Endothelial cell of umbilical vein (primary cell): ENCODE results near the gene PTGDS. TPM values are rescaled to one million over a fixed set of nuclear protein-coding genes. Genes with fewer than 3 reads are reported as not detected.

Experiments
- BruUV-seq: library from RNA; stranded (reverse); fragments of 400-500 nt; replicated peaks from 2 replicates; lab custom pipeline; 2021; lab: Mats Ljungman, UMichigan
- CTCF ChIA-PET: fragments of 300-600, 350-600 bp; sonication (Branson Sonifier 250); formaldehyde crosslinking; loops from one replicate; lab custom pipeline; 2021; ENCODE audit warnings: antibody characterized with exemption, inconsistent platforms; lab: Charles Lee
- POLR2A ChIA-PET: fragments of 300-600, 350-600 bp; sonication (Branson Sonifier 250); formaldehyde crosslinking; loops from one replicate; lab custom pipeline; 2021; ENCODE audit warnings: antibody characterized with exemption, inconsistent platforms; lab: Charles Lee
- DNase-seq: peaks from one replicate; pipeline ENCODE4 v3.0.0-alpha.2; 2011; ENCODE audit warnings: low read depth, low spot score
- FAIRE-seq: peaks from 2 replicates; lab custom pipeline; 2011; peaks lifted over from hg19 to GRCh38; lab: Jason Lieb, UNC
- H2AFZ ChIP-seq: 2 replicates; pipeline ENCODE4 v1.6.0; 2012; ENCODE audit warnings: low read depth, low read length, control low read depth, inconsistent platforms
- H3K27ac ChIP-seq: 2 replicates; pipeline ENCODE4 v1.5.1; 2011; ENCODE audit warnings: low read depth, mild to moderate bottlenecking, control low read depth, low read length, moderate library complexity; ENCODE audit not compliant: insufficient read depth
- H3K27me3 ChIP-seq, 2 experiments: 2 replicates each; pipeline versions ENCODE4 v1.6.0 to v1.6.1; 2011; ENCODE audit warnings: low read length in 2 of 2, mixed read lengths in 1 of 2; ENCODE audit not compliant: control insufficient read depth in 2 of 2, insufficient read depth in 2 of 2
- H3K36me3 ChIP-seq, 2 experiments: 2 replicates in 1 of 2; 3 replicates in 1 of 2; pipeline ENCODE4 v1.5.1; 2011; ENCODE audit warnings: low read length in 2 of 2, mild to moderate bottlenecking in 1 of 2, moderate library complexity in 1 of 2; ENCODE audit not compliant: control insufficient read depth in 2 of 2, insufficient read depth in 2 of 2; ENCODE audit errors: extremely low read depth in 1 of 2
- H3K4me1 ChIP-seq: 3 replicates; pipeline ENCODE4 v1.5.1; 2011; ENCODE audit warnings: mild to moderate bottlenecking, low read length; ENCODE audit not compliant: control insufficient read depth, insufficient read depth; ENCODE audit errors: extremely low read depth
- H3K4me2 ChIP-seq: 2 replicates; pipeline ENCODE4 v1.6.1; 2011; ENCODE audit warnings: low read length, control low read depth, mixed read lengths; ENCODE audit not compliant: insufficient read depth
- H3K4me3 ChIP-seq, 3 experiments: fragments of 200-600 bp in 1 of 3; sonication (generic), shearing (Covaris generic) in 1 of 3; replicated peaks in 1 of 3; 2 replicates each; pipeline ENCODE4 v1.5.1; 2011 to 2016; ENCODE audit warnings: control low read depth in 3 of 3, low read length in 3 of 3, mild to moderate bottlenecking in 2 of 3, inconsistent platforms in 1 of 3, low read depth in 1 of 3, moderate library complexity in 1 of 3; ENCODE audit not compliant: insufficient read depth in 1 of 3
- H3K79me2 ChIP-seq: 2 replicates; pipeline ENCODE4 v1.6.0; 2012; ENCODE audit warnings: low read length, inconsistent platforms; ENCODE audit not compliant: control insufficient read depth, insufficient read depth
- H3K9ac ChIP-seq: replicated peaks from 2 replicates; pipeline ENCODE3; 2011; ENCODE audit warnings: low read length, control low read depth; ENCODE audit not compliant: insufficient read depth; ENCODE audit errors: extremely low read depth
- H3K9me1 ChIP-seq: replicated peaks from 3 replicates; pipeline ENCODE4 v1.6.0; 2011; ENCODE audit warnings: mild to moderate bottlenecking, low read length; ENCODE audit not compliant: control insufficient read depth, insufficient read depth; ENCODE audit errors: extremely low read depth
- H3K9me3 ChIP-seq: replicated peaks from 2 replicates; pipeline ENCODE4 v1.5.1; 2012; ENCODE audit warnings: low read length, inconsistent platforms; ENCODE audit not compliant: control insufficient read depth, insufficient read depth
- H4K20me1 ChIP-seq: replicated peaks from 2 replicates; pipeline ENCODE3; 2011; ENCODE audit warnings: mild to moderate bottlenecking, low read length; ENCODE audit not compliant: control insufficient read depth, insufficient read depth; ENCODE audit errors: extremely low read depth
- CTCF ChIP-seq, 2 donors: IDR thresholded peaks; 1 replicate in 1 of 2; 2 replicates in 1 of 2; pipeline ENCODE4 v1.5.1; 2011; ENCODE audit warnings: low read length in 2 of 2, mild to moderate bottlenecking in 2 of 2, moderate library complexity in 2 of 2, control low read depth in 1 of 2, inconsistent platforms in 1 of 2, low read depth in 1 of 2; ENCODE audit not compliant: insufficient read depth in 1 of 2; ENCODE audit errors: extremely low read depth in 1 of 2
- EZH2 ChIP-seq: IDR thresholded peaks from 2 replicates; pipeline ENCODE4 v1.6.1; 2012; ENCODE audit warnings: borderline replicate concordance, low read depth, mild to moderate bottlenecking, moderate library complexity, low read length, inconsistent platforms; ENCODE audit not compliant: severe bottlenecking
- FOS ChIP-seq: IDR thresholded peaks from 2 replicates; pipeline ENCODE4 v1.6.1; 2011; ENCODE audit warnings: mild to moderate bottlenecking, low read length, moderate library complexity, borderline replicate concordance; ENCODE audit not compliant: insufficient read depth
- GATA2 ChIP-seq: IDR thresholded peaks from 2 replicates; pipeline ENCODE4 v1.7.0; 2011; ENCODE audit warnings: low read depth, mild to moderate bottlenecking, moderate library complexity, mixed read lengths, low read length; ENCODE audit not compliant: insufficient read length, insufficient read depth
- JUN ChIP-seq: IDR thresholded peaks from 2 replicates; pipeline ENCODE4 v1.6.1; 2011; ENCODE audit warnings: borderline replicate concordance, low read depth; ENCODE audit not compliant: insufficient read length, insufficient read depth
- MAX ChIP-seq: IDR thresholded peaks from 2 replicates; pipeline ENCODE4 v1.6.1; 2011; ENCODE audit not compliant: insufficient read depth, insufficient read length
- MYC ChIP-seq: IDR thresholded peaks from one replicate; pipeline ENCODE4 v1.6.1; 2011; ENCODE audit warnings: mild to moderate bottlenecking, low read depth, low read length
- POLR2A ChIP-seq: IDR thresholded peaks from 2 replicates; pipeline ENCODE4 v1.6.1; 2012; ENCODE audit warnings: low read depth, mild to moderate bottlenecking, control low read depth, low read length
- POLR2AphosphoS5 ChIP-seq: IDR thresholded peaks from 2 replicates; pipeline ENCODE4 v1.6.1; 2012; ENCODE audit warnings: low read depth, mild to moderate bottlenecking, control low read depth, low read length, moderate library complexity; ENCODE audit not compliant: insufficient read depth
- dilution Hi-C: fragments of 300-500 bp; cut with MboI; formaldehyde crosslinking; loops from one replicate; pipeline ENCODE4 v1.15.0; 2019; ENCODE audit warnings: low sequenced_read_pairs; ENCODE audit not compliant: extremely low pct_ligation_motif_present
- intact Hi-C: fragments of 100-400 bp; cut with micrococcal nuclease; formaldehyde crosslinking; loops from one replicate; pipeline ENCODE4 v1.10.0; 2022
- polyA plus RNA-seq, 4 experiments: library from polyadenylated mRNA; depleted of rRNA in 3 of 4; stranded (reverse) in 3 of 4; unstranded in 1 of 4; fragments of >200 nt; gene quantifications; 2 replicates each; pipeline versions ENCODE4 v1.2.1 to v1.2.3, GENCODE V29; 2011 to 2012; ENCODE audit warnings: missing spikeins in 1 of 4
- total RNA-seq: library from RNA; stranded (reverse); gene quantifications from 2 replicates; pipeline ENCODE4 v1.2.3, GENCODE V29; 2021

Gene PTGDS
- total and polyA plus RNA-seq, 2 donors (not counting 3 experiments of a cell fraction or from before 2014, with no cell fraction given), result not detected

- Histone ChIP-seq H3K9me3 (no peaks in the 10 kb centered on the region), H3K79me2 (no peaks in the 10 kb centered on the region), H2AFZ (no peak overlapping the region), H3K9me1 (no peaks in the 10 kb centered on the region), H4K20me1 (no peaks in the 10 kb centered on the region), H3K36me3 (no peaks in the 10 kb centered on the region), H3K4me1 (no peaks in the 10 kb centered on the region), H3K27me3 (no peaks in the 10 kb centered on the region), H3K4me2 (no peak overlapping the region), H3K27ac (no peak overlapping the region), H3K4me3 (no peak overlapping the region), H3K9ac (no peak overlapping the region)
- ChIA-PET POLR2A (no interaction called here), CTCF (interaction anchor here (2.0 kb wide), 1 partner anchor 22 kb away, joined by 5 read pairs; no protein-coding TSS in a partner anchor)
- dilution Hi-C loops (no loop called here), intact Hi-C loops (no loop called here)
- BruUV-seq, result no TSS peak
- FAIRE-seq, result no peak
- TF ChIP-seq EZH2 (no peak), POLR2AphosphoS5 (no peak), FOS (no peak), JUN (no peak), MYC (no peak), GATA2 (no peak), MAX (no peak), CTCF (IDR thresholded peaks at IDR 0.05; ENCODE audit: extremely low read depth in 1 of 2, insufficient read depth in 1 of 2, low read depth in 1 of 2, low read length in 2 of 2) (no peak), POLR2A (no peak)
- no peak for DNase-seq
Observed at GRCh38 chr9:137007108-137007815, 30.0 kb downstream of the PTGDS start.
